H4 (cell line): ENCODE results near the gene RAB11FIP4. TPM values are rescaled to one million over a fixed set of nuclear protein-coding genes. Genes with fewer than 3 reads are reported as not detected.

ENCODE experiments used
- DNase-seq: peaks from one replicate; pipeline ENCODE4 v3.0.0-alpha.2; 2015; ENCODE audit warnings: low spot score
- total RNA-seq: library from RNA; depleted of rRNA; stranded (reverse); fragments of >200 nt; shearing (Covaris generic); gene quantifications from 2 replicates; pipeline ENCODE4 v1.2.3, GENCODE V29; 2014

RAB11FIP4 gene
- total RNA-seq, 1 experiment from 2014 or later = 4.8 TPM

- no peak for DNase-seq
Observed at GRCh38 chr17:31568539-31568938, 177.1 kb downstream of the RAB11FIP4 start.

- DNase-seq = no peak
Observed at GRCh38 chr17:31570231-31570630, 178.8 kb downstream of the RAB11FIP4 start.

GRCh38 chr17:31570951-31571892, 179.7 kb downstream of the RAB11FIP4 start:
- DNase-seq = peak; percentile 21

GRCh38 chr17:31572341-31572740, 180.9 kb downstream of the RAB11FIP4 start:
- DNase-seq = no peak

- no peak for DNase-seq
Observed at GRCh38 chr17:31573047-31573446, 181.6 kb downstream of the RAB11FIP4 start.

GRCh38 chr17:31573861-31574260, 182.4 kb downstream of the RAB11FIP4 start:
- DNase-seq = no peak

GRCh38 chr17:31574458-31574857, 183.0 kb downstream of the RAB11FIP4 start:
- DNase-seq = no peak

- DNase-seq = no peak
Observed at GRCh38 chr17:31575043-31575442, 183.6 kb downstream of the RAB11FIP4 start.

- peak; percentile 45 for DNase-seq
Observed at GRCh38 chr17:31579265-31579664, 187.8 kb downstream of the RAB11FIP4 start.

GRCh38 chr17:31580316-31580705, 188.8 kb downstream of the RAB11FIP4 start:
- no peak for DNase-seq

- peak; percentile 97 for DNase-seq
Observed at GRCh38 chr17:31580706-31581490, 189.4 kb downstream of the RAB11FIP4 start.

GRCh38 chr17:31581491-31581890, 190.0 kb downstream of the RAB11FIP4 start:
- no peak for DNase-seq

- DNase-seq = peak; percentile 88
Observed at GRCh38 chr17:31582151-31582907, 190.9 kb downstream of the RAB11FIP4 start.

GRCh38 chr17:31583772-31584356, 192.4 kb downstream of the RAB11FIP4 start:
- no peak for DNase-seq

- no peak for DNase-seq
Observed at GRCh38 chr17:31584438-31585279, 193.2 kb downstream of the RAB11FIP4 start.

GRCh38 chr17:31585280-31585630, 193.8 kb downstream of the RAB11FIP4 start:
- no peak for DNase-seq

GRCh38 chr17:31586946-31587345, 195.5 kb downstream of the RAB11FIP4 start:
- no peak for DNase-seq

- DNase-seq = no peak
Observed at GRCh38 chr17:31587462-31587861, 196.0 kb downstream of the RAB11FIP4 start.
